Measurements from ENCODE around the gene PCP4. TPM values are rescaled to one million over a fixed set of nuclear protein-coding genes. Genes with fewer than 3 reads are reported as not detected.

Gene PCP4
- total RNA-seq, 1 experiment from 2014 or later, result 4.7 TPM

- H3K27me3 ChIP-seq (replicated peaks; ENCODE audit: control insufficient read depth, insufficient read depth, low read length), result no peaks in the 10 kb centered on the region
- Mint-ChIP-seq H3K9me3 (ENCODE audit: unreplicated experiment) (peaks cover 26% of the 10 kb centered on the region), H3K27ac (ENCODE audit: unreplicated experiment) (no peak overlapping the region), H3K4me3 (ENCODE audit: unreplicated experiment) (no peak overlapping the region), H3K4me1 (ENCODE audit: low read depth, unreplicated experiment) (no peaks in the 10 kb centered on the region), H3K36me3 (ENCODE audit: insufficient read depth, unreplicated experiment) (no peaks in the 10 kb centered on the region), H3K27me3 (ENCODE audit: insufficient read depth, unreplicated experiment) (no peaks in the 10 kb centered on the region)
- peaks cover 21% of the 10 kb centered on the region for H3K9me3 ChIP-seq
- no peak overlapping the region for H3K4me3 ChIP-seq (ENCODE audit: low read depth, low read length)
- no TSS peak for BruUV-seq (replicated peaks)
- ChIA-PET POLR2A (no interaction called here), CTCF (no interaction called here)
- no peaks in the 10 kb centered on the region for H3K36me3 ChIP-seq (ENCODE audit: control insufficient read depth, insufficient read depth, low read length)
- intact Hi-C loops (cut with micrococcal nuclease; ENCODE audit: unreplicated experiment), result no loop called here
- DNase-seq, result no peak
- no peaks in the 10 kb centered on the region for H3K4me1 ChIP-seq
- no peak for TF ChIP-seq CTCF (IDR thresholded peaks at IDR 0.05; ENCODE audit: insufficient read depth in 1 of 2, low read depth in 1 of 2, low read length in 1 of 2, severe bottlenecking in 1 of 2, unreplicated experiment in 1 of 2)
Observed at GRCh38 chr21:39965026-39965425, 97.8 kb downstream of the PCP4 start.

GRCh38 chr21:39966786-39967185 lies 99.5 kb downstream of the PCP4 start:
- BruUV-seq (replicated peaks), result no TSS peak
- POLR2A ChIA-PET, result no interaction called here
- intact Hi-C loops (cut with micrococcal nuclease; ENCODE audit: unreplicated experiment), result no loop called here
- Histone ChIP-seq H3K27me3 (replicated peaks; ENCODE audit: control insufficient read depth, insufficient read depth, low read length) (no peaks in the 10 kb centered on the region), H3K36me3 (ENCODE audit: control insufficient read depth, insufficient read depth, low read length) (no peaks in the 10 kb centered on the region), H3K4me3 (ENCODE audit: low read depth, low read length) (no peak overlapping the region), H3K4me1 (peaks cover 14% of the 10 kb centered on the region), H3K9me3 (peaks cover 14% of the 10 kb centered on the region)
- no peak for TF ChIP-seq CTCF (IDR thresholded peaks at IDR 0.05; ENCODE audit: insufficient read depth in 1 of 2, low read depth in 1 of 2, low read length in 1 of 2, severe bottlenecking in 1 of 2, unreplicated experiment in 1 of 2)
- CTCF ChIA-PET, result no interaction called here
- H3K27me3 Mint-ChIP-seq (ENCODE audit: insufficient read depth, unreplicated experiment), result no peaks in the 10 kb centered on the region
- no peak overlapping the region for H3K27ac Mint-ChIP-seq (ENCODE audit: unreplicated experiment)
- H3K36me3 Mint-ChIP-seq (ENCODE audit: insufficient read depth, unreplicated experiment), result no peaks in the 10 kb centered on the region
- H3K4me3 Mint-ChIP-seq (ENCODE audit: unreplicated experiment), result no peak overlapping the region
- H3K9me3 Mint-ChIP-seq (ENCODE audit: unreplicated experiment), result peaks cover 16% of the 10 kb centered on the region
- peaks cover 7% of the 10 kb centered on the region for H3K4me1 Mint-ChIP-seq (ENCODE audit: low read depth, unreplicated experiment)
- no peak for DNase-seq

GRCh38 chr21:39968010-39968409 lies 100.8 kb downstream of the PCP4 start:
- Mint-ChIP-seq H3K9me3 (ENCODE audit: unreplicated experiment) (peaks cover 6% of the 10 kb centered on the region), H3K4me1 (ENCODE audit: low read depth, unreplicated experiment) (peaks cover 7% of the 10 kb centered on the region), H3K27ac (ENCODE audit: unreplicated experiment) (no peak overlapping the region), H3K36me3 (ENCODE audit: insufficient read depth, unreplicated experiment) (no peaks in the 10 kb centered on the region), H3K27me3 (ENCODE audit: insufficient read depth, unreplicated experiment) (no peaks in the 10 kb centered on the region), H3K4me3 (ENCODE audit: unreplicated experiment) (no peak overlapping the region)
- no TSS peak for BruUV-seq (replicated peaks)
- ChIA-PET CTCF (no interaction called here), POLR2A (no interaction called here)
- Histone ChIP-seq H3K27me3 (replicated peaks; ENCODE audit: control insufficient read depth, insufficient read depth, low read length) (no peaks in the 10 kb centered on the region), H3K36me3 (ENCODE audit: control insufficient read depth, insufficient read depth, low read length) (no peaks in the 10 kb centered on the region), H3K9me3 (peaks cover 14% of the 10 kb centered on the region), H3K4me3 (ENCODE audit: low read depth, low read length) (no peak overlapping the region), H3K4me1 (peaks cover 25% of the 10 kb centered on the region)
- TF ChIP-seq CTCF (IDR thresholded peaks at IDR 0.05; ENCODE audit: insufficient read depth in 1 of 2, low read depth in 1 of 2, low read length in 1 of 2, severe bottlenecking in 1 of 2, unreplicated experiment in 1 of 2), result no peak
- DNase-seq, result no peak
- intact Hi-C loops (cut with micrococcal nuclease; ENCODE audit: unreplicated experiment), result no loop called here

Measured in Caco-2 (cell line).